VCaP (cell line): ENCODE measurements around the gene HIGD2B.
"Not testable (repeated sequence)": the region's sequence is repeated elsewhere in the genome, so short reads cannot be mapped to it uniquely, and the experiment has no call there.

ENCODE experiments used
- H3K27ac ChIP-seq: fragments of 450-650 bp; 2 replicates; pipeline ENCODE4 v1.5.1; 2017
- TF ChIP-seq, protein P1 (sequence below): fragments of 450-650 bp; conservative IDR thresholded peaks from 2 replicates; pipeline ENCODE4 v1.5.1; 2017; ENCODE audit warnings: mild to moderate bottlenecking, moderate library complexity

The HIGD2B gene

DNA sequence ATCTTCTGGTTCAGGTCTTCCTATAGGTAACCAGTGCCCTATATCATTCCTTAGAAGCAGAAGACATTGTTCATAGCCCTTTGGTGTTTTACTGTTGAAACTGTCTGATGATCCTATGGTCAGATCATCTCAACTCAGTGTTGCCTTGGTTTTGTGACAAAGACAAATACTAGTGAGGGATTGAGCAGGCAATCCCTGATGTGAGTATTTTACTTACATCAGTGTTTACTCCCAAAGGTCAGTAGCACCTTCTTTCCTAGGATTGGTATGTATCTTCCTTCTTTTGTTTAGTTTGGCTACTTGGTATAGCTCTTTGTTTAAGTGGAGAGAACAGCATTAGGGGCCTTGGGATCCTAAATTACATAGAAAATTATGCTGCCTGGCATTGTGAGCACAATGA lies 41.2 kb upstream of the HIGD2B start:
- no peak overlapping the region for H3K27ac ChIP-seq
- TF ChIP-seq, protein P1, sequence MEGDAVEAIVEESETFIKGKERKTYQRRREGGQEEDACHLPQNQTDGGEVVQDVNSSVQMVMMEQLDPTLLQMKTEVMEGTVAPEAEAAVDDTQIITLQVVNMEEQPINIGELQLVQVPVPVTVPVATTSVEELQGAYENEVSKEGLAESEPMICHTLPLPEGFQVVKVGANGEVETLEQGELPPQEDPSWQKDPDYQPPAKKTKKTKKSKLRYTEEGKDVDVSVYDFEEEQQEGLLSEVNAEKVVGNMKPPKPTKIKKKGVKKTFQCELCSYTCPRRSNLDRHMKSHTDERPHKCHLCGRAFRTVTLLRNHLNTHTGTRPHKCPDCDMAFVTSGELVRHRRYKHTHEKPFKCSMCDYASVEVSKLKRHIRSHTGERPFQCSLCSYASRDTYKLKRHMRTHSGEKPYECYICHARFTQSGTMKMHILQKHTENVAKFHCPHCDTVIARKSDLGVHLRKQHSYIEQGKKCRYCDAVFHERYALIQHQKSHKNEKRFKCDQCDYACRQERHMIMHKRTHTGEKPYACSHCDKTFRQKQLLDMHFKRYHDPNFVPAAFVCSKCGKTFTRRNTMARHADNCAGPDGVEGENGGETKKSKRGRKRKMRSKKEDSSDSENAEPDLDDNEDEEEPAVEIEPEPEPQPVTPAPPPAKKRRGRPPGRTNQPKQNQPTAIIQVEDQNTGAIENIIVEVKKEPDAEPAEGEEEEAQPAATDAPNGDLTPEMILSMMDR, result no peak

- H3K27ac ChIP-seq, result not testable (repeated sequence)
These were observed 39.9 kb upstream of the HIGD2B start for GRCh38 chr15:72725851-72726250.

DNA sequence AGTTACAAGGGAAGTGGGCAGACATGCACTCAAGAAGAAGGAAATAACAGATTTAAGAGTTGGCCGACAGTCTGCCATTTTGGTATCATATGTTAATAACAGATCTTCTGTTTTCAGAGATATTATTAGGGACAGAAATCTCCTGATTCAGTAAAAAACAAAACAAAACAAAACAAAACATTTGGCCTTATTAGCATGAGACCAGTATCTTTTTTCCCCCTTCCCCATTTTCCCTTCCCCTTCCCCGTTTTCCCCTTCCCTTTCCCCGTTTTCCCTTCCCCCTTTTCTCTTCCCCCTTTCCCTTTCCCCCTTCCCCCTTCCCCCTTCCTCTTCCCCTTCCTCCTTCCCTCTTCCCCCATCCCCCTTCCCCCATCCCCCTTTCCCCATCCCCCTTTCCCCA lies 39.5 kb upstream of the HIGD2B start:
- no peak overlapping the region for H3K27ac ChIP-seq
- TF ChIP-seq, protein P1, result no peak

DNA sequence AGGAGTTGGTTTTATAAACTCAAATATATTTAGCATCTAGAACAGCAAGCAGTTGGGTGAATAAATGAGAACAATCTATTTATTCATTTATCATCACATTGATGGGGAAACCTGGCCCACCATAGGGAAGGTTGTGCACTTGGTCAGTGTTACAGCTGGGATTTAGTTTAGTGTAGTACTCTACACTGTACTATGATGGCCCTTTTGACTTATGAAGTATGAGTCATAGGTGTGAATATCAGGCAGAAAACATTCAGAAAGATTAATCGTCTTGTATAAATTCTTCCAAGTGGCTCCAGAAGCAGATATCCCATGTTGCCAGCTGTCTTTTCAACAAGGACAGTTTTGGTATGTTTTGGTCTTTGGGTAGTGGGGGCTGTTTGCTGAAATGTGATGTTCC lies 38.0 kb upstream of the HIGD2B start:
- peak overlapping the region; percentile 27; the same call in 1 of the 2 replicates for H3K27ac ChIP-seq
- TF ChIP-seq, protein P1, result no peak

DNA sequence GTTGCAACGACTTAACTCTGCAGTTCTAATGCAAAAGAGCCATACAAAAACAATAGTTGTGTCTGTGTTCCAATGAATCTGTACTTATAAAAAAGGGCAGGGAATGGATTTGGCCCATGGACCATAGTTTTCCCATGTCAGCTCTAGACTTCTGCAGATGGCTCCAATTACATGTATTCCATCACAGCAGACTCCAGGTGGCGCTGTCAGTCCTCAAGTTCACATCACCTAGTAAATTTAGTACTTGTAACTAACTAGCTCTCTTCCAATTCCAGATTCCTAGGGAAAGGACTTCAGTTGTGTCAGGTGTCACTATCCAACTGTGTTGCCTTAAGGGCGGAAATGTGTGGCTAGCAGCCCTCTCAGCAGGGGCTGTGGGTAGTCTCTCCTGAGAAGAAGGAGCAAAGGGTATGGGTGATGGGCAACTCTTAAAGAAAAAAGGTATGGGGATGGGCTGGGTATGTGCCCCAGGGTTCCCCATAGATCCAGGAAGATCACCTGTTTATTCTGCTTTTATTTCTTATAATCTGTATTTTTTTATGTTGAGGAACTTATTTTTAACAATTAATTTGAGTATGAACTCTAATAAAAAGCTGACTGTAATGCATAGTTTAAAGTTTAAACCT lies 36.2 kb upstream of the HIGD2B start:
- peak overlapping the region; percentile 27; the same call in 1 of the 2 replicates for H3K27ac ChIP-seq
- TF ChIP-seq, protein P1, result peak; percentile 94

DNA sequence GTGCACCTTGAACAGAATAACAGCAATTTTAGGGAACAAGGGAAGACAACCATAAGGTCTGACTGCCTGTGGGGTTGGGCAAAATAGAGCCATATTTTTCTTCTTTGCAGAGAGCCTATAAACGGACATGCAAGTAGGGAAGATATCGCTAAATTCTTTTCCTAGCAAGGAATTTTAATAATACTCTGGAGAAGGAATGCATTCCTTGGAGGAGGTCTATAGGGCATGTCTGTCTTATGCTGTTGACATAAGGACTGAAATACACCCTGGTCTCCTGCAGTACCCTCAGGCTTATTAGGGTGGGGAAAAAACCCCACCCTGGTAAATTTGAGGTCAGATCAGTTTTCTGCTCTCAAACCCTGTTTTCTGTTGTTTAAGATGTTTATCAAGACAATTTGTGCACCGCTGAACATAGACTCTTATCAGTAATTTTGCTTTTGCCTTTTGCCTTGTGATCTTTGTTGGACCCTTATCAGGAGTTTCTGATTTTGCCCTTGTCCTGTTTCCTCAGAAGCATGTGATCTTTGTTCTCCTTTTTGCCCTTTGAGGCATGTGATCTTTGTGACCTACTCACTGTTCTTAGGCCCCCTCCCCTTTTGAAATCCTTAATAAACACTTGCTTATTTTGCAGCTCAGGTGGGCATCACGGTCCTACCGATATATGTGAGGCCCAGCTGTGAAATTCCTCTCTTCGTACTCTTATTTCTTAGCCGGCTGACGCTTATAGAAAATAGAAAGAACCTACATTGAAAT lies 22.7 kb upstream of the HIGD2B start:
- not testable (repeated sequence) for H3K27ac ChIP-seq

GRCh38 chr15:72706266-72706665 lies 20.3 kb upstream of the HIGD2B start:
- no peak overlapping the region for H3K27ac ChIP-seq
- TF ChIP-seq, protein P1, result no peak

DNA sequence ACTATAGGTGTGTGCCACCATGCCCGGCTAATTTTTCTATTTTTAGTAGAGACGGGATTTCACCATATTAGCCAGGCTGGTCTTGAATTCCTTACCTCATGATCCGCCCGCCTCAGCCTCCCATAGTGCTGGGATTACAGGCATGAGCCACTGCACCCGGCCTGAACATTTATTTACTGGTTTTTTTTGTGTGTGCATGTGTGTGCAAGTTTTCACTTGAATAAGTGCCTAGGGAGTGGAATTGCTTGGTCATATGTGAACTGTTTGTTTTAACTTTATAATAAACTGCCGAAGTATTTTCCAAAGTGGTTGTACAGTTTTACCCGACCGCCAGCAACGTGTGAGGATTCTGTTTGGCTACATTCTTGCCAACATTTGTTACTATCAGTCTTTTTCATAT lies 14.1 kb upstream of the HIGD2B start:
- no peak overlapping the region for H3K27ac ChIP-seq
- TF ChIP-seq, protein P1, result no peak
